Fibroblast of lung (primary cell): ENCODE measurements around the gene JDP2. TPM values are rescaled to one million over a fixed set of nuclear protein-coding genes. Genes with fewer than 3 reads are reported as not detected.

Experiments
- DNase-seq, 2 donors: peaks; one replicate each; pipeline versions ENCODE4 v3.0.0 to v3.0.0-alpha.2; 2010; ENCODE audit warnings: low read depth in 2 of 2
- H2AFZ ChIP-seq: 2 replicates; pipeline ENCODE4 v1.5.1; 2012; ENCODE audit warnings: low read length, control low read depth, inconsistent platforms
- H3K27ac ChIP-seq: 2 replicates; pipeline ENCODE4 v1.5.1; 2011; ENCODE audit warnings: low read length, control low read depth; ENCODE audit not compliant: insufficient read depth
- H3K27me3 ChIP-seq: 2 replicates; pipeline ENCODE4 v1.5.1; 2011; ENCODE audit warnings: mild to moderate bottlenecking, low read length; ENCODE audit not compliant: control insufficient read depth, insufficient read depth
- H3K36me3 ChIP-seq: 2 replicates; pipeline ENCODE4 v1.5.1; 2011; ENCODE audit warnings: low read length; ENCODE audit not compliant: control insufficient read depth, insufficient read depth
- H3K4me1 ChIP-seq: 2 replicates; pipeline ENCODE4 v1.5.1; 2011; ENCODE audit warnings: low read length; ENCODE audit not compliant: control insufficient read depth, insufficient read depth; ENCODE audit errors: extremely low read depth
- H3K4me2 ChIP-seq: 2 replicates; pipeline ENCODE4 v1.5.1; 2011; ENCODE audit warnings: low read length, control low read depth; ENCODE audit not compliant: insufficient read depth; ENCODE audit errors: extremely low read depth
- H3K4me3 ChIP-seq, 4 experiments: fragments of 200-600 bp in 1 of 4; sonication (generic) in 1 of 4; replicated peaks in 1 of 4; 2 replicates each; pipeline ENCODE4 v1.5.1; 2011 to 2016; ENCODE audit warnings: low read length in 4 of 4, low read depth in 3 of 4, mild to moderate bottlenecking in 3 of 4, control low read depth in 2 of 4, inconsistent platforms in 1 of 4, mixed read lengths in 1 of 4; ENCODE audit not compliant: insufficient read depth in 1 of 4; ENCODE audit errors: control extremely low read depth in 1 of 4
- H3K79me2 ChIP-seq: 2 replicates; pipeline ENCODE4 v1.5.1; 2012; ENCODE audit warnings: mild to moderate bottlenecking, low read length, inconsistent platforms; ENCODE audit not compliant: control insufficient read depth, insufficient read depth
- H3K9ac ChIP-seq: 2 replicates; pipeline ENCODE4 v1.5.1; 2011; ENCODE audit warnings: mild to moderate bottlenecking, low read length, control low read depth; ENCODE audit not compliant: insufficient read depth
- H3K9me3 ChIP-seq: 2 replicates; pipeline ENCODE4 v1.5.1; 2012; ENCODE audit warnings: low read depth, low read length; ENCODE audit not compliant: control insufficient read depth, insufficient read depth
- H4K20me1 ChIP-seq: 2 replicates; pipeline ENCODE4 v1.5.1; 2011; ENCODE audit warnings: low read length; ENCODE audit not compliant: control insufficient read depth, insufficient read depth; ENCODE audit errors: extremely low read depth
- CTCF ChIP-seq, 2 donors: IDR thresholded peaks in 1 of 2; conservative IDR thresholded peaks in 1 of 2; 1 replicate in 1 of 2; 2 replicates in 1 of 2; pipeline ENCODE4 v1.5.1; 2011 to 2012; ENCODE audit warnings: low read length in 2 of 2, control low read depth in 1 of 2, inconsistent platforms in 1 of 2, low read depth in 1 of 2, mild to moderate bottlenecking in 1 of 2
- EZH2 ChIP-seq: IDR thresholded peaks from 2 replicates; pipeline ENCODE4 v1.5.1; 2012; ENCODE audit warnings: low read length, control low read depth, mild to moderate bottlenecking; ENCODE audit errors: missing control alignments
- polyA plus RNA-seq, 2 donors: library from polyadenylated mRNA; depleted of rRNA in 1 of 2; stranded (reverse) in 1 of 2; unstranded in 1 of 2; fragments of >200 nt; gene quantifications; 2 replicates each; pipeline ENCODE4 v1.2.1, GENCODE V29; 2011 to 2012; ENCODE audit warnings: missing spikeins in 1 of 2
- total RNA-seq: library from RNA; depleted of rRNA; stranded (reverse); fragments of >200 nt; gene quantifications from 2 replicates; pipeline ENCODE4 v1.2.1, GENCODE V29; 2014

The JDP2 gene
- total and polyA plus RNA-seq, 2 donors (not counting 1 experiment from before 2014, with no cell fraction given), result 40.8 to 95.3 TPM

GRCh38 chr14:75422169-75422568, 5.7 kb upstream of the JDP2 start:
- Histone ChIP-seq H3K4me1 (peaks cover 2% of the 10 kb centered on the region), H3K36me3 (no peaks in the 10 kb centered on the region), H3K9me3 (no peaks in the 10 kb centered on the region), H4K20me1 (no peaks in the 10 kb centered on the region), H3K9ac (no peak overlapping the region), H3K4me2 (no peak overlapping the region), H2AFZ (no peak overlapping the region), H3K27ac (no peak overlapping the region), H3K79me2 (no peaks in the 10 kb centered on the region), H3K27me3 (no peaks in the 10 kb centered on the region), H3K4me3 (no peak overlapping the region)
- TF ChIP-seq CTCF (conservative IDR thresholded peaks at IDR 0.05 in 1 of 2, IDR thresholded peaks at IDR 0.05 in 1 of 2; ENCODE audit: low read depth in 1 of 2, low read length in 2 of 2) (no peak), EZH2 (no peak)
- peak; percentile 66 to 81 for DNase-seq

GRCh38 chr14:75424496-75424895, 3.3 kb upstream of the JDP2 start:
- no peaks in the 10 kb centered on the region for H3K36me3 ChIP-seq
- H3K4me2 ChIP-seq, result no peak overlapping the region
- DNase-seq, result no peak

GRCh38 chr14:75425446-75425845, 2.4 kb upstream of the JDP2 start:
- H3K27ac ChIP-seq, result no peak overlapping the region
- no peak for DNase-seq
- H3K9me3 ChIP-seq, result no peaks in the 10 kb centered on the region
- H3K27me3 ChIP-seq, result no peaks in the 10 kb centered on the region
- H4K20me1 ChIP-seq, result no peaks in the 10 kb centered on the region
- no peak overlapping the region for H3K9ac ChIP-seq
- TF ChIP-seq CTCF (conservative IDR thresholded peaks at IDR 0.05 in 1 of 2, IDR thresholded peaks at IDR 0.05 in 1 of 2; ENCODE audit: low read depth in 1 of 2, low read length in 2 of 2) (no peak), EZH2 (no peak)
- no peak overlapping the region for H3K4me3 ChIP-seq
- H2AFZ ChIP-seq, result no peak overlapping the region
- peaks cover 14% of the 10 kb centered on the region for H3K79me2 ChIP-seq
- H3K4me1 ChIP-seq, result peaks cover 3% of the 10 kb centered on the region
- no peaks in the 10 kb centered on the region for H3K36me3 ChIP-seq
- H3K4me2 ChIP-seq, result no peak overlapping the region

More at GRCh38 chr14:75424496-75424895, 3.3 kb upstream of the JDP2 start:
- no peak overlapping the region for H3K9ac ChIP-seq
- peaks cover 8% of the 10 kb centered on the region for H3K79me2 ChIP-seq
- no peak overlapping the region for H2AFZ ChIP-seq
- no peaks in the 10 kb centered on the region for H3K27me3 ChIP-seq
- H4K20me1 ChIP-seq, result no peaks in the 10 kb centered on the region
- no peak overlapping the region for H3K4me3 ChIP-seq
- H3K9me3 ChIP-seq, result no peaks in the 10 kb centered on the region
- H3K4me1 ChIP-seq, result peaks cover 3% of the 10 kb centered on the region
- TF ChIP-seq EZH2, result no peak
- TF ChIP-seq CTCF (conservative IDR thresholded peaks at IDR 0.05 in 1 of 2, IDR thresholded peaks at IDR 0.05 in 1 of 2; ENCODE audit: low read depth in 1 of 2, low read length in 2 of 2), result no peak
- no peak overlapping the region for H3K27ac ChIP-seq
